ENCODE measurements around the gene PRKAA1. TPM values are rescaled to one million over a fixed set of nuclear protein-coding genes. Genes with fewer than 3 reads are reported as not detected.

Gene PRKAA1
- total RNA-seq, 1 experiment from 2014 or later: 31.2 TPM

DNA sequence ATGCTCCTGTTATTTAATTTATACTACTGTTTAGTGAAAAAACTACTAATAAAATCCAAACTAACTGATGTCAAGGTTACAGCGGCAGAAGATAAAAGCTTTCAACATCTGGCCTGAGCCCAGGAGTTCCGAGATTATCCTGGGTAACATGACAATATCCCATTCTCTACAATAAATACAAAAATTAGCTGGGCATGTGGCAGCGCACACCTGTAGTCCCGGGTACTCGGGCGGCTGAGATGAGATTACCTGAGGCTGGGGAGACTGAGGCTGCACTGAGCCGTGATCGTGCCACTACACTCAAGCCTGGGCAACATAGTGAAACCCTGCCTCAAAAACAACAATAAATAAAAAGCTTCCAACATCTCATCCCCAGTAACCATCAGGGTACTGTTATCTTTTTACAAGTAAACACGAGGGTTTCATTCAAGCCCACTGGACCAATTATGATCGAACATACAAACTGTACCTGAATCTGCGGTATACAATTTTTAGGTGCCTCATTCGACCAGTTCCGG lies 35.6 kb upstream of the PRKAA1 start:
- DNase-seq (ENCODE audit: low spot score) (no peak), ATAC-seq (no peak)
- Mint-ChIP-seq H3K27me3 (ENCODE audit: low read depth) (no peaks in the 10 kb centered on the region), H3K4me3 (peak overlapping the region; percentile 100), H3K9me3 (no peaks in the 10 kb centered on the region), H3K4me1 (peaks cover 49% of the 10 kb centered on the region), H3K36me3 (peaks cover 63% of the 10 kb centered on the region), H3K27ac (peak overlapping the region; percentile 99)
- CTCF ChIA-PET: interaction anchor here (0.6 kb wide), 1 partner anchor 75 kb away, joined by 3 read pairs; no protein-coding TSS in a partner anchor
- POLR2A ChIA-PET: interaction anchor here (1.0 kb wide), 1 partner anchor 35 kb away, joined by 4 read pairs; the partner anchor contains the start of gene PRKAA1
- TF ChIP-seq ETV6 (CRISPR knock-in tag; IDR thresholded peaks at IDR 0.05) (no peak), OVOL2 (CRISPR knock-in tag; IDR thresholded peaks at IDR 0.05; ENCODE audit: borderline replicate concordance) (no peak)

DNA sequence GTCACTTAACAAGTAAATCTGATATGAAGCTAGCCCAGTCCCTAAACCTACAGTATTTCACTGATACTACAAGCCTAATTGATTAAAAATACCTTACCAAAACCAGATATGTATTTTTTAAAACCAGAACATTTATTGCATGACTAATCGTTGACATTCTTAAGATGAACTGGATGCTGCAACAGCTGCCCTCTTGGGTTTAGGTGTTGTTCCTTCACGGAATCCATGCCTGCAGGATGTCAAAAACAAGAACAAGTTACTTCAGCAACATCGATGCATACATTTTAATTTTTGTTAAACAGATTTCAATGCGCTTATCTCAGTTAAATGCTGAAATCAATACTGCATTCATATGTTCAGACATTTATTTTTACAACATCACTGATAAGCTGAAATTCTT lies 34.2 kb upstream of the PRKAA1 start:
- DNase-seq (ENCODE audit: low spot score) (no peak), ATAC-seq (no peak)
- Mint-ChIP-seq H3K9me3 (no peaks in the 10 kb centered on the region), H3K27ac (peak overlapping the region; percentile 99), H3K4me3 (peak overlapping the region; percentile 100), H3K36me3 (peaks cover 77% of the 10 kb centered on the region), H3K4me1 (peaks cover 59% of the 10 kb centered on the region), H3K27me3 (ENCODE audit: low read depth) (no peaks in the 10 kb centered on the region)
- ChIA-PET POLR2A (no interaction called here), CTCF (interaction anchor here (0.5 to 0.6 kb wide), 3 partner anchors 62 to 1602 kb away, joined by 3 to 4 read pairs (median 4); no protein-coding TSS in a partner anchor)
- TF ChIP-seq ZNF671 (CRISPR knock-in tag; IDR thresholded peaks at IDR 0.05): no peak
- TF ChIP-seq ETV6 (CRISPR knock-in tag; IDR thresholded peaks at IDR 0.05): no peak
- no peak for TF ChIP-seq SMAD3 (CRISPR knock-in tag; IDR thresholded peaks at IDR 0.05; ENCODE audit: borderline replicate concordance)
- TF ChIP-seq ZNF138 (CRISPR knock-in tag; conservative IDR thresholded peaks at IDR 0.05): no peak
- no peak for TF ChIP-seq FOXP1 (CRISPR knock-in tag; IDR thresholded peaks at IDR 0.05; ENCODE audit: borderline replicate concordance)
- TF ChIP-seq NR2C2 (CRISPR knock-in tag; IDR thresholded peaks at IDR 0.05): no peak
- TF ChIP-seq, protein P1, sequence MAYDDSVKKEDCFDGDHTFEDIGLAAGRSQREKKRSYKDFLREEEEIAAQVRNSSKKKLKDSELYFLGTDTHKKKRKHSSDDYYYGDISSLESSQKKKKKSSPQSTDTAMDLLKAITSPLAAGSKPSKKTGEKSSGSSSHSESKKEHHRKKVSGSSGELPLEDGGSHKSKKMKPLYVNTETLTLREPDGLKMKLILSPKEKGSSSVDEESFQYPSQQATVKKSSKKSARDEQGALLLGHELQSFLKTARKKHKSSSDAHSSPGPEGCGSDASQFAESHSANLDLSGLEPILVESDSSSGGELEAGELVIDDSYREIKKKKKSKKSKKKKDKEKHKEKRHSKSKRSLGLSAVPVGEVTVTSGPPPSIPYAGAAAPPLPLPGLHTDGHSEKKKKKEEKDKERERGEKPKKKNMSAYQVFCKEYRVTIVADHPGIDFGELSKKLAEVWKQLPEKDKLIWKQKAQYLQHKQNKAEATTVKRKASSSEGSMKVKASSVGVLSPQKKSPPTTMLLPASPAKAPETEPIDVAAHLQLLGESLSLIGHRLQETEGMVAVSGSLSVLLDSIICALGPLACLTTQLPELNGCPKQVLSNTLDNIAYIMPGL (CRISPR knock-in tag; IDR thresholded peaks at IDR 0.05): no peak

DNA sequence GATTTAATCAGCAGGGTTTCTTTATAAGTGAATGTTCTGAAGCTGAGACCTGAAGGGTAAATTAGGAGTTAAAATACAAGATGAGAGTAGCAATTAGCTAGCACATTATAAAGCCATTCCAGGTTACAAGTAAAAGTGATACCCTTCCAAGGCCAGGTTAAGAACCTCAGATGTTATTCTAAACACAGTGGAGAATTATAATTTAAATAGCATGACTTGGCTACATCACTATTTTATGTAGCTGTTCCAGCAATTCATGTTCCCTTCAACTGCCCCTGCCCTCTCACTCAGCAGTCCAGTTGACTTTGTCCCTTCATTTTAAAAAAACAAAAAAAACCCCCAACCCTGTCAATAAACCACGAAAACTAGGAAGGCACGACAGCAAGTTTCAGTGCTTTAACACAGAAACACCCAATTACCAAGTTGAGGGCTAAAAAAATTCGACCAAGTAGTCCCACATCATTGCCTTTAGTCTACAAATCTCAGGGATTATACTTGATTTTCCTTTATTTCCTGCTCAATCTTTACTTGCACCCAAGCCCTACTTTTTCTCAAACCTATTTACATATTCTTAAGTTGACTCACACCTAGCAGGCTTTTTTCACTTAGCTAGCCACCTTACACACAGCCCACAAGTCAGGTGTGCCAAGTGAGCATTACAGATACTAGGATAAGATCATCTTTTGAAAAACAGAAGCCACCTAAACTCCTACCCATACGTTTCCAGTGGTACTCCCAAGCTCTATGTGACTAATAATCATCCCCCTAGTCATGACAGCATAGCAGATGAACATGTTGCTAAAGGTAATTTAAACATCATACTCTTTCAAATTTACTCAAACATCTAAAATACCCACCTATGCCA lies 33.4 kb upstream of the PRKAA1 start:
- ChIA-PET CTCF (no interaction called here), POLR2A (no interaction called here)
- Mint-ChIP-seq H3K27ac (peak overlapping the region; percentile 99), H3K4me3 (peak overlapping the region; percentile 100), H3K4me1 (peaks cover 55% of the 10 kb centered on the region), H3K9me3 (no peaks in the 10 kb centered on the region), H3K27me3 (ENCODE audit: low read depth) (no peaks in the 10 kb centered on the region), H3K36me3 (peaks cover 85% of the 10 kb centered on the region)
- no peak for DNase-seq (ENCODE audit: low spot score)
- ATAC-seq: no peak
- TF ChIP-seq, protein P2, sequence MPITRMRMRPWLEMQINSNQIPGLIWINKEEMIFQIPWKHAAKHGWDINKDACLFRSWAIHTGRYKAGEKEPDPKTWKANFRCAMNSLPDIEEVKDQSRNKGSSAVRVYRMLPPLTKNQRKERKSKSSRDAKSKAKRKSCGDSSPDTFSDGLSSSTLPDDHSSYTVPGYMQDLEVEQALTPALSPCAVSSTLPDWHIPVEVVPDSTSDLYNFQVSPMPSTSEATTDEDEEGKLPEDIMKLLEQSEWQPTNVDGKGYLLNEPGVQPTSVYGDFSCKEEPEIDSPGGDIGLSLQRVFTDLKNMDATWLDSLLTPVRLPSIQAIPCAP (CRISPR knock-in tag; IDR thresholded peaks at IDR 0.05): no peak
- TF ChIP-seq, protein P3, sequence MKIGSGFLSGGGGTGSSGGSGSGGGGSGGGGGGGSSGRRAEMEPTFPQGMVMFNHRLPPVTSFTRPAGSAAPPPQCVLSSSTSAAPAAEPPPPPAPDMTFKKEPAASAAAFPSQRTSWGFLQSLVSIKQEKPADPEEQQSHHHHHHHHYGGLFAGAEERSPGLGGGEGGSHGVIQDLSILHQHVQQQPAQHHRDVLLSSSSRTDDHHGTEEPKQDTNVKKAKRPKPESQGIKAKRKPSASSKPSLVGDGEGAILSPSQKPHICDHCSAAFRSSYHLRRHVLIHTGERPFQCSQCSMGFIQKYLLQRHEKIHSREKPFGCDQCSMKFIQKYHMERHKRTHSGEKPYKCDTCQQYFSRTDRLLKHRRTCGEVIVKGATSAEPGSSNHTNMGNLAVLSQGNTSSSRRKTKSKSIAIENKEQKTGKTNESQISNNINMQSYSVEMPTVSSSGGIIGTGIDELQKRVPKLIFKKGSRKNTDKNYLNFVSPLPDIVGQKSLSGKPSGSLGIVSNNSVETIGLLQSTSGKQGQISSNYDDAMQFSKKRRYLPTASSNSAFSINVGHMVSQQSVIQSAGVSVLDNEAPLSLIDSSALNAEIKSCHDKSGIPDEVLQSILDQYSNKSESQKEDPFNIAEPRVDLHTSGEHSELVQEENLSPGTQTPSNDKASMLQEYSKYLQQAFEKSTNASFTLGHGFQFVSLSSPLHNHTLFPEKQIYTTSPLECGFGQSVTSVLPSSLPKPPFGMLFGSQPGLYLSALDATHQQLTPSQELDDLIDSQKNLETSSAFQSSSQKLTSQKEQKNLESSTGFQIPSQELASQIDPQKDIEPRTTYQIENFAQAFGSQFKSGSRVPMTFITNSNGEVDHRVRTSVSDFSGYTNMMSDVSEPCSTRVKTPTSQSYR (CRISPR knock-in tag; IDR thresholded peaks at IDR 0.05): no peak
- TF ChIP-seq, protein P4, sequence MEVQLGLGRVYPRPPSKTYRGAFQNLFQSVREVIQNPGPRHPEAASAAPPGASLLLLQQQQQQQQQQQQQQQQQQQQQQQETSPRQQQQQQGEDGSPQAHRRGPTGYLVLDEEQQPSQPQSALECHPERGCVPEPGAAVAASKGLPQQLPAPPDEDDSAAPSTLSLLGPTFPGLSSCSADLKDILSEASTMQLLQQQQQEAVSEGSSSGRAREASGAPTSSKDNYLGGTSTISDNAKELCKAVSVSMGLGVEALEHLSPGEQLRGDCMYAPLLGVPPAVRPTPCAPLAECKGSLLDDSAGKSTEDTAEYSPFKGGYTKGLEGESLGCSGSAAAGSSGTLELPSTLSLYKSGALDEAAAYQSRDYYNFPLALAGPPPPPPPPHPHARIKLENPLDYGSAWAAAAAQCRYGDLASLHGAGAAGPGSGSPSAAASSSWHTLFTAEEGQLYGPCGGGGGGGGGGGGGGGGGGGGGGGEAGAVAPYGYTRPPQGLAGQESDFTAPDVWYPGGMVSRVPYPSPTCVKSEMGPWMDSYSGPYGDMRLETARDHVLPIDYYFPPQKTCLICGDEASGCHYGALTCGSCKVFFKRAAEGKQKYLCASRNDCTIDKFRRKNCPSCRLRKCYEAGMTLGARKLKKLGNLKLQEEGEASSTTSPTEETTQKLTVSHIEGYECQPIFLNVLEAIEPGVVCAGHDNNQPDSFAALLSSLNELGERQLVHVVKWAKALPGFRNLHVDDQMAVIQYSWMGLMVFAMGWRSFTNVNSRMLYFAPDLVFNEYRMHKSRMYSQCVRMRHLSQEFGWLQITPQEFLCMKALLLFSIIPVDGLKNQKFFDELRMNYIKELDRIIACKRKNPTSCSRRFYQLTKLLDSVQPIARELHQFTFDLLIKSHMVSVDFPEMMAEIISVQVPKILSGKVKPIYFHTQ (CRISPR knock-in tag; IDR thresholded peaks at IDR 0.05): 0 out of 2 replicates have a peak, but pooled peaks have one; percentile 38

Measured in WTC11 (cell line).